ENCODE measurements around the gene ASIP. TPM values are rescaled to one million over a fixed set of nuclear protein-coding genes. Genes with fewer than 3 reads are reported as not detected.

Gene ASIP
- total and polyA plus RNA-seq, 12 donors, result 0.46 to 15.1 (median 0.83) TPM; not detected in 5

GRCh38 chr20:34242879-34243278, 1.7 kb downstream of the ASIP start:
- WGBS, 4 donors, result 72 to 93% (median 88%) methylated on average over 1 of the region's 1 CpG
- DNase-seq, result no peak
- TF ChIP-seq CTCF (IDR thresholded peaks at IDR 0.05), result no peak
- no peak for TF ChIP-seq POLR2A (IDR thresholded peaks at IDR 0.05)
- no peak overlapping the region for H3K4me3 ChIP-seq
- H3K27ac ChIP-seq, result no peak overlapping the region
- no peaks in the 10 kb centered on the region for H3K27me3 ChIP-seq
- H3K36me3 ChIP-seq (replicated peaks in 1 of 2), result no peaks in the 10 kb centered on the region
- H3K9me3 ChIP-seq (replicated peaks in 1 of 3), result no peaks in the 10 kb centered on the region
- intact Hi-C loops (cut with DNase I), result no loop called here
- H3K4me1 ChIP-seq (replicated peaks in 1 of 2), result no peaks in the 10 kb centered on the region

GRCh38 chr20:34243377-34243776, 2.2 kb downstream of the ASIP start:
- WGBS, 4 donors, result 82 to 88% (median 84%) methylated on average over 3 of the region's 3 CpGs
- intact Hi-C loops (cut with DNase I), result no loop called here
- no peak for DNase-seq
- TF ChIP-seq POLR2A (IDR thresholded peaks at IDR 0.05), result no peak
- no peak for TF ChIP-seq CTCF (IDR thresholded peaks at IDR 0.05)
- Histone ChIP-seq H3K27ac (no peak overlapping the region), H3K27me3 (no peaks in the 10 kb centered on the region), H3K4me1 (replicated peaks in 1 of 2) (no peaks in the 10 kb centered on the region), H3K9me3 (replicated peaks in 1 of 3) (no peaks in the 10 kb centered on the region), H3K36me3 (replicated peaks in 1 of 2) (no peaks in the 10 kb centered on the region), H3K4me3 (no peak overlapping the region)

- no peak for TF ChIP-seq POLR2A (IDR thresholded peaks at IDR 0.05)
- no peak for TF ChIP-seq CTCF (IDR thresholded peaks at IDR 0.05)
- H3K36me3 ChIP-seq (replicated peaks in 1 of 2), result no peaks in the 10 kb centered on the region
- no peak for DNase-seq
- intact Hi-C loops (cut with DNase I), result no loop called here
- no peaks in the 10 kb centered on the region for H3K9me3 ChIP-seq (replicated peaks in 1 of 3)
- no peaks in the 10 kb centered on the region for H3K4me1 ChIP-seq (replicated peaks in 1 of 2)
- H3K27me3 ChIP-seq, result no peaks in the 10 kb centered on the region
- no peak overlapping the region for H3K27ac ChIP-seq
- no peak overlapping the region for H3K4me3 ChIP-seq
- WGBS, 4 donors, result 79 to 88% (median 86%) methylated on average over 1 to 2 of the region's 2 CpGs
These were observed 5.0 kb downstream of the ASIP start for GRCh38 chr20:34246126-34246626.

GRCh38 chr20:34249291-34249690, 8.1 kb downstream of the ASIP start:
- TF ChIP-seq POLR2A (IDR thresholded peaks at IDR 0.05) (no peak), CTCF (IDR thresholded peaks at IDR 0.05) (no peak)
- H3K36me3 ChIP-seq (replicated peaks in 1 of 2), result no peaks in the 10 kb centered on the region
- H3K4me1 ChIP-seq (replicated peaks in 1 of 2), result no peaks in the 10 kb centered on the region
- intact Hi-C loops (cut with DNase I), result no loop called here
- 66 to 83% (median 80%) methylated on average over 6 of the region's 6 CpGs for WGBS, 4 donors
- DNase-seq, result peak in 1 of 7 donors; percentile 19
- H3K27ac ChIP-seq, result no peak overlapping the region
- no peak overlapping the region for H3K4me3 ChIP-seq
- no peaks in the 10 kb centered on the region for H3K27me3 ChIP-seq
- H3K9me3 ChIP-seq (replicated peaks in 1 of 3), result no peaks in the 10 kb centered on the region

Measured in adrenal gland (tissue), 12 donors.